HG02571 (cell line): ENCODE measurements around the gene PIGU.
"Not testable (repeated sequence)": the region's sequence is repeated elsewhere in the genome, so short reads cannot be mapped to it uniquely, and the experiment has no call there.

ENCODE experiments used
- ATAC-seq: cut with Tn5 transposase; IDR thresholded peaks from one replicate; pipeline ENCODE4 v1.9.1; 2021; ENCODE audit warnings: mild to moderate bottlenecking, moderate library complexity; ENCODE audit not compliant: unreplicated experiment

Gene PIGU

DNA sequence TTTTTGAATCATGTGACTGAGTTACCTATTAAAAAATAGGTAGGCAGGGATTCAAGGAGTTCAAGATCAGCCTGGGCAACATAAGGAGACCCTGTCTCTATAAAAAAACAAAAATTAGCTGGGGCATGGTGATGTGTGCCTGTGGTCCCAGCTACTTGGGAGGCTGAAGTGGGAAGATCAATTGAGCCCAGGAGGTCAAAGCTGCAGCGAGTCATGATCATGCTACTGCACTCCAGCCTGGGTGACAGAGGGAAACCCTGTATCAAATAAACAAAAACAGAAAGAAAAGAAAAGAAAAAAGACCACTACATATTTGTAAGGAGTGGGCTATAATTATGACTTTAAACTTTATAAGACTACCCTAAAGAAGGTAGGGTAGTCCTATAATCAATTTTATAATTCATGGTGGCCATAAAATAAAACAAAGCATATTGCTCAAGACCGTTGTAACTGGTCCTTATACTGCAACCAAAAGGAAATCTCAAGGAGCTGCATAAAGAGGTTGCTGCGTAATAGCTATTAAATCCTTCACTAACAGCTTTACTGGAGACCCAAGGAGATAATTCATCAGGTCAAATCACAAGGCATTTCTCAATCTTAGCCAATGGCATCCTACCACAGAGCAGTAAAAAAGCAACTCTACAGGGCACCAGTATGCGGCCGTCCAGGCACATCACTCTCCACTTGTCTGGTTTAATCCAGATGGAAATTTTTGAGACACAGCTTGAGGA, 13.5 kb downstream of the PIGU start:
- ATAC-seq: no peak

- not testable (repeated sequence) for ATAC-seq
Measured at GRCh38 chr20:34661811-34662210, 15.1 kb downstream of the PIGU start.

DNA sequence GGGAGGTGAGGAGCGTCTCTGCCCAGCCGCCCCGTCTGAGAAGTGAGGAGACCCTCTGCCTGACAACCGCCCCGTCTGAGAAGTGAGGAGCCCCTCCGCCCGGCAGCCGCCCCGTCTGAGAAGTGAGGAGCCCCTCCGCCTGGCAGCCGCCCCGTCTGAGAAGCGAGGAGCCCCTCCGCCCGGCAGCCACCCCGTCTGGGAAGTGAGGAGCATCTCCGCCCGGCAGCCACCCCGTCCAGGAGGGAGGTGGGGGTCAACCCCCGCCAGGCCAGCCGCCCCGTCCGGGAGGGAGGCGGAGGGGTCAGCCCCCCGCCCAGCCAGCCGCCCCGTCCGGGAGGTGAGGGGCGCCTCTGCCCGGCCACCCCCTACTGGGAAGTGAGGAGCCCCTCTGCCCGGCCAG, 18.2 kb downstream of the PIGU start:
- not testable (repeated sequence) for ATAC-seq

GRCh38 chr20:34654207-34654744, 22.6 kb downstream of the PIGU start:
- no peak for ATAC-seq

DNA sequence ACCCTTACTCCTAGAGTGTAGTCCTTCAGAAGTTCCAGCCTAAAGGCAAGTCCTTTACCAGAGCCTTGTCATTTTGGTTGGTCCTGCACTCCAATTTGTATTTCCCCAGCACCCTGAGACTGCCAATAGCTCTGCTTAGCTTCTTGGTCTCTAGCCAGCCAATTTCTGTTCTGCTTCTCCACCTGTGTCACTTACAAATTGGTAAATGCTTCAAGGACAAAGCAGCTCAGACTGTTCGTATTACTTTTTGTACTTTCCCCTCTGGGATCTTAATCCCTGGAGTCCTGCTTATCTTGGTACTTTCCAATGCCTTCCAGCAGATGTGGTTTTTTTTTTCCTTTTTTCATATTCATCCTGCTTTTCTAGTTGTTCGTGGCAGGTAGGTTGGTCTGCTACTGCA, 25.7 kb downstream of the PIGU start:
- no peak for ATAC-seq

- no peak for ATAC-seq
Measured at GRCh38 chr20:34647737-34648136, 29.2 kb downstream of the PIGU start.

GRCh38 chr20:34644951-34645350, 31.9 kb downstream of the PIGU start:
- no peak for ATAC-seq

GRCh38 chr20:34644345-34644744, 32.5 kb downstream of the PIGU start:
- no peak for ATAC-seq

DNA sequence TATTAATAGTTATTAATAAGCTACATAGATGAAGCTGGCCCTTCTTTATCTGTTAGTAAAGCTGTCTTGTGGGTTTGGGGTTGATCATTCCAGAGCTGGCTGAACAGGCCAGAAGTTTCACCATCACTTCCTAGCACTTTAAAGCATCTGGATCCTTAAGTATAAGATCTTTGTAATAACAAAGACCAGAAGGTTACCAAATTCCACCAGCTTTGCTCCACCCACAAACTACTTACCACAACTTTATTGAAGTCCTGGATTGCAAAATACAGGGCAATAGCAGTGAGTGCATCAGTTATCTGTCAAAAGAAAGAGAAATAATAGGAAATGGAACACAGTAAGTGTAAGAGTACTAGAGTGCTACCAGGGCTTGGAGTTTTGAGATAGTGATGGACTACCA, 33.0 kb downstream of the PIGU start:
- no peak for ATAC-seq

GRCh38 chr20:34642009-34642408, 34.9 kb downstream of the PIGU start:
- ATAC-seq: no peak

GRCh38 chr20:34639755-34640222, 37.1 kb downstream of the PIGU start:
- no peak for ATAC-seq

- no peak for ATAC-seq
Measured at GRCh38 chr20:34638532-34638931, 38.4 kb downstream of the PIGU start.

DNA sequence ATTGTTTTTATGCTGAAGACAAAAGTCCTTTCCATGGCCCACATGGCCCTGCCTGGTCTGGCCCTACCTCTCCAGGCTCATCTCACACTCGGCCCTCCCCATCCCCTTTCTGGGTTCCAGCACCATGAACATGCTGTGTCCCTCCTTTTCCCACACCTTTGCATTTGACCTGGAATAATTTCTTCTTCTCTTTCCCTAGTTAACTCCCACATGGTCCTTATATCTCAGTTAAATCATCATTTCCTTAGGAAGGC, 38.9 kb downstream of the PIGU start:
- no peak for ATAC-seq

DNA sequence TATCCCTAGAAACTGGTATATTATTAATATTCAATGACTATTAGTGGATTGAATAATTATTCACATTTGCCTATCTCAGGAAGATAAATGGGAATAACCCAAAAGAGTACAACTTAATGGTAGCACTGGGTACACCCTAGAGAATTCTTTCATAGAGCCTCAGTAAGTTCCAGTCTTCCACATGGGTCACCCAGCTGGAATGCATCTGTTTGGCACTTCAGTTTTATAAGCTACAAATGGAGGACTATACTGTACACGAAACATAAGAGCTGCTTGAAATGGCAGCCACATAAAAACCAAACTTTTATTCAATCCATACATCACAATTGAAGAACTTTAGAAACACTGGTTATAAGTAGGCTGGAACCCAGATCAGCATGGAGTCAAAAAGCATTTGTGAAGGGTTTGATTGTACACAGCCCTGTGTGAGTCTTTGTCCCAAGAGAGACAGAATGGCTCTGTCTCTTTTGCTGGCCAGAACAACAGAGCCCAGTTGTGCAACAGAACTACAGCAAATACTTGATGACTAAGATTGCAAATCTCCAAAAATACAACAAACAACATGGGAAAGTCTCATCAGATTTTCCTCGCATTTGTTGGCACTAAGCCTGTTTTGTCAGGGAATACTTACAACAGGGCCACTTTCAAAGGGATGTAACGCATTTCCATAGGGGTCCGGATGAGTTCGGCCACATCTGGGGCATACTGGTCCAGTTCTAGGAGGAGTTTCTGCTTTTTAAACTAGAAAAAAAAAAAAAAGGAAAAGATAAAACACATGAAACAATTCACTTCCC, 39.5 kb downstream of the PIGU start:
- ATAC-seq: no peak

DNA sequence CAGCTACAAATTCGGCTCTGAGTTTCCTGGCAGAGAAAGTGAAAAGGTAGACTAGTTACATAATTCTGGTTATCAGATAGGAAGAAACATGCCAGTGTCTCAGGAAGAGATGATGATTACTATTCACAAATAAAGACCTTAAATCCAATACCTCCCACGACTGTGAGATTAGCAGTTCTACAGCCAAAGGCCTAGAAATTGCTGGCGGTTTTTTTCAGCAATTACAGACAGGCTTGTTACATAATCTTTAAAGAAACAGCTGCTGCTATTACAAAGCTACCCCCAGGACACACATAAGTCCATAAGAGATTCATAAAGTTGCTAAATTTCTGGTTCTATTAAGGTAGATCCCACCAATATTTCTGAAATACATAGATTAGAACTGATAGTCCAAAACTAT, 40.2 kb downstream of the PIGU start:
- ATAC-seq: no peak

DNA sequence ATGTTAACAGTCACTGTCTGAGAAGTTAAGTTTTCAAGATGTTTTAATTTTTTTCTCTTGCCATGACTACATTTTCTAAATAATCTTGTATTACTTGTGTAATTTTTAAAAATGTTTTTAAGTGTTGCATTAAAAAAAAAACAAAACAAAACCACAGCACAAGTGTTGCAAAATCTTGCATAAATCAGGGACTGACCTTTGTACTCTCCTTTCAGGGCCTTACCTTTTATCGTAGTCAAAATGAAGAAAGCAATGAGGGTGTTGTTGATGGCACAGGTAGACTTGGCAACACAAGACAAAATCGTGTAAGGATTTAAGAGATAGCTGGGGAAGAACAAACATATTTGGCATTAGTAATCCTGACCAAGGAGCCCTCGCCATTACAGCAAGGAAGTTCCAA, 42.5 kb downstream of the PIGU start:
- no peak for ATAC-seq

DNA sequence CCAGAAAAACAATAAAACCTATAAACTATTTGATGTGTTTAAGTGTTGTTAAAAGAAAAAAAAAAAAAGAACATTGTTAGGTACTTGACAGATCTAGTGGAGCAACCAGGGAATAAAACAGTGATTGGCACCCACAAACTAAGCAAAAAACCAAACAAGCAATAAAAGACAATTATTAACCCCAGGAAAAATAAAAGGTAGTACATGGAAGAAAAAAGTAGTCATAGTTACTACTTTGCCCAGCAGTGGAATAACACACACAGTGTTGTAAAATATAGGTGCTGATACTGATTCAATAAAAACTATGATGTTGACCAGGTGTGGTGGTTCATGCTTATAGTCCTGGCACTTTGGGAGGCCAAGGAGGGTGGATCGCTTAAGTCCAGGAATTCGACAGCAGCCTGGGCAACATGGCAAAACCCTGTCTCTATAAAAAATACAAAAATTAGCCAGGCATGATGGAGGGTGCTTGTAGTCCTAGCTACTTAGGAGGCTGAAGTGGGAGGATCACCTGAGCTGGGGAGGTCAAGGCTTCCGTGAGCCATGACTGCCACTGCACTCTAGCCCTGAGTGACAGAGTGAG, 43.9 kb downstream of the PIGU start:
- ATAC-seq: no peak

- no peak for ATAC-seq
Measured at GRCh38 chr20:34629904-34630303, 47.0 kb downstream of the PIGU start.

GRCh38 chr20:34629342-34629741, 47.5 kb downstream of the PIGU start:
- ATAC-seq: no peak

DNA sequence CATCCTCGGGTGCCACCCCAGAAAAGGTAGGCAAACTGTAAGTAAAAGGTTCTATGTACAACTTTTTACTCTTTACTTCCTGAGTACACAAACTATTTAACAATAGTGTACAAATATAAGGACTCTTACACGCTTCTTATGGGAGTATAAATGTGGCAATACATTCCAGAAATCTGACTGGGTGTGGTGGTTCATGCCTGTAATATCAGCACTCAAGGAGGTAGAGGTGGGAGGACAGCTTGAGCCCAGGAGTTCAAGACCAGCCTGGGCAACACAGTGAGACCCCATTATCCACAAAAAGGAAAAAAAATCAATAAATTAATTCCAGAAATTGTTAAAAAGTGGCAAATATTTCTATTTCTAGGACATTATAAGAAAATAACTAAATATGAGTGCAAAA, 48.9 kb downstream of the PIGU start:
- no peak for ATAC-seq

- no peak for ATAC-seq
Measured at GRCh38 chr20:34627458-34627857, 49.4 kb downstream of the PIGU start.

GRCh38 chr20:34626992-34627391, 49.9 kb downstream of the PIGU start:
- no peak for ATAC-seq
